GM12878 (cell line): ENCODE results near the gene CYTIP. TPM values are rescaled to one million over a fixed set of nuclear protein-coding genes. Genes with fewer than 3 reads are reported as not detected.

Experiments
- ATAC-seq: fragments of 200-7000 bp; cut with Tn5 transposase; 3 replicates; pipeline ENCODE4 v1.9.1; 2020; ENCODE audit warnings: mild to moderate bottlenecking, moderate library complexity
- BruUV-seq: library from RNA; stranded (reverse); fragments of 400-500 nt; replicated peaks from 2 replicates; lab custom pipeline; 2021; lab: Mats Ljungman, UMichigan
- CTCF ChIA-PET: fragments of 300-600 bp; sonication (Branson Sonifier 250); formaldehyde crosslinking; extraction: SDS; loops from one replicate; lab custom pipeline; 2021; ENCODE audit warnings: inconsistent platforms; lab: Yijun Ruan, JAX
- POLR2A ChIA-PET: fragments of 350-600 bp; formaldehyde crosslinking; extraction: SDS; loops from one replicate; lab custom pipeline; 2021; ENCODE audit warnings: inconsistent platforms; lab: Charles Lee
- RAD21 ChIA-PET: fragments of 300-600 bp; sonication (Branson Sonifier 250); formaldehyde crosslinking; loops from one replicate; lab custom pipeline; 2023; ENCODE audit warnings: antibody characterized with exemption; ENCODE audit not compliant: unreplicated experiment; lab: Charles Lee
- SMC1A ChIA-PET: fragments of 300-600 bp; sonication (Branson Sonifier 250); formaldehyde crosslinking; loops from one replicate; lab custom pipeline; 2023; ENCODE audit not compliant: unreplicated experiment, uncharacterized antibody; lab: Charles Lee
- DNase-seq: peaks from one replicate; pipeline ENCODE4 v3.0.0-alpha.2; 2011; ENCODE audit warnings: low read depth, low spot score
- FAIRE-seq: peaks from 3 replicates; lab custom pipeline; 2011; peaks lifted over from hg19 to GRCh38; lab: Jason Lieb, UNC
- H2AFZ ChIP-seq: 2 replicates; pipeline ENCODE4 v1.6.0; 2011; ENCODE audit warnings: low read depth, low read length, control low read depth; ENCODE audit not compliant: control insufficient read depth
- H3K27ac ChIP-seq: 2 replicates; pipeline ENCODE4 v1.5.1; 2011; ENCODE audit warnings: control low read depth; ENCODE audit not compliant: control insufficient read depth, insufficient read depth
- H3K27me3 ChIP-seq, 2 experiments: replicated peaks in 1 of 2; 2 replicates each; pipeline versions ENCODE4 v1.6.0 to v1.6.1; 2011; ENCODE audit warnings: low read length in 1 of 2; ENCODE audit not compliant: control insufficient read depth in 2 of 2, insufficient read depth in 2 of 2
- H3K36me3 ChIP-seq, 2 experiments: 2 replicates each; pipeline ENCODE4 v1.5.1; 2011; ENCODE audit warnings: low read length in 1 of 2; ENCODE audit not compliant: control insufficient read depth in 2 of 2, insufficient read depth in 2 of 2
- H3K4me1 ChIP-seq: 2 replicates; pipeline ENCODE4 v1.6.1; 2011; ENCODE audit warnings: mild to moderate bottlenecking, low read length, moderate library complexity, mixed read lengths; ENCODE audit not compliant: control insufficient read depth, insufficient read depth
- H3K4me2 ChIP-seq: 2 replicates; pipeline ENCODE4 v1.6.0; 2011; ENCODE audit warnings: control low read depth; ENCODE audit not compliant: control insufficient read depth, insufficient read depth
- H3K4me3 ChIP-seq: fragments of 200-600 bp; sonication (generic); 2 replicates; pipeline ENCODE4 v1.5.1; 2016
- H3K79me2 ChIP-seq: 2 replicates; pipeline ENCODE4 v1.6.0; 2011; ENCODE audit warnings: low read length; ENCODE audit not compliant: control insufficient read depth, insufficient read depth
- H3K9ac ChIP-seq: 2 replicates; pipeline ENCODE4 v1.8.0; 2011; ENCODE audit warnings: low read length, control low read depth, mixed read lengths; ENCODE audit not compliant: control insufficient read depth, insufficient read depth
- H3K9me3 ChIP-seq: replicated peaks from 3 replicates; pipeline ENCODE4 v1.5.1; 2011; ENCODE audit warnings: mild to moderate bottlenecking, low read length; ENCODE audit not compliant: control insufficient read depth, insufficient read depth
- H4K20me1 ChIP-seq: 2 replicates; pipeline ENCODE4 v1.6.0; 2011; ENCODE audit not compliant: control insufficient read depth, insufficient read depth
- IKZF2 ChIP-seq, 2 experiments: fragments of 450-650 bp; IDR thresholded peaks; 2 replicates each; pipeline ENCODE4 v1.6.1; 2017; ENCODE audit warnings: mild to moderate bottlenecking in 2 of 2, moderate library complexity in 2 of 2
- NR2C1 ChIP-seq: fragments of 450-650 bp; IDR thresholded peaks from 2 replicates; pipeline ENCODE4 v1.6.1; 2017; ENCODE audit warnings: antibody characterized with exemption, mild to moderate bottlenecking, moderate library complexity
- POLR2AphosphoS2 ChIP-seq: IDR thresholded peaks from 2 replicates; pipeline ENCODE4 v1.6.1; 2011; ENCODE audit warnings: low read depth, mild to moderate bottlenecking, low read length, improper control_type of control experiment, moderate library complexity
- POLR2AphosphoS5 ChIP-seq: IDR thresholded peaks from 2 replicates; pipeline ENCODE4 v1.6.1; 2011; ENCODE audit warnings: mild to moderate bottlenecking, low read length, inconsistent platforms
- RCOR1 ChIP-seq: conservative IDR thresholded peaks from 2 replicates; pipeline ENCODE4 v1.6.1; 2012; ENCODE audit warnings: low read depth, low read length, improper control_type of control experiment
- SUZ12 ChIP-seq: fragments of 200-600 bp; sonication (generic); IDR thresholded peaks from one replicate; pipeline ENCODE4 v1.6.1; 2018; ENCODE audit warnings: antibody characterized with exemption, mild to moderate bottlenecking; ENCODE audit not compliant: unreplicated experiment
- TCF7 ChIP-seq: IDR thresholded peaks from 2 replicates; pipeline ENCODE4 v1.6.1; 2014; ENCODE audit warnings: antibody characterized with exemption, borderline replicate concordance
- WGBS: methylation state at CpG from one replicate; pipeline ENCODE4 v1.1.6; 2016; ENCODE audit warnings: low lambda C conversion rate; ENCODE audit not compliant: insufficient replicate concordance, insufficient coverage; ENCODE audit errors: missing lambda C conversion rate; 5-methylcytosine and 5-hydroxymethylcytosine counted together
- in situ Hi-C: fragments of 300-500 bp; cut with MboI; formaldehyde crosslinking; loops from 9 replicates; pipeline ENCODE4 v1.14.3; 2018; ENCODE audit warnings: mixed read lengths
- intact Hi-C: fragments of 100-400 bp; cut with micrococcal nuclease; formaldehyde crosslinking; loops from one replicate; pipeline ENCODE4 v1.14.2; 2022; ENCODE audit not compliant: unreplicated experiment
- polyA plus RNA-seq, 11 experiments: library from polyadenylated mRNA; depleted of rRNA in 4 of 11; unstranded in 6 of 11; stranded (reverse) in 5 of 11; fragments of >200 nt; fragmentation: Nextera tagmentation in 4 of 11; fragmentation: Illumina TruSeq in 1 of 11; extraction: Ambion mirVana in 4 of 11; extraction: Trizol in 1 of 11; gene quantifications; 1 replicate in 1 of 11; 2 replicates in 10 of 11; pipeline versions ENCODE4 v1.2.1 to v1.2.3, GENCODE V29; 2011 to 2016; ENCODE audit warnings: inconsistent platforms in 2 of 11, missing spikeins in 2 of 11, low read depth in 1 of 11
- total RNA-seq, 4 experiments: library from RNA; depleted of rRNA in 3 of 4; stranded (reverse); fragments of >200 nt in 3 of 4; fragmentation: Illumina TruSeq in 1 of 4; extraction: Trizol in 1 of 4; gene quantifications; 2 replicates each; pipeline versions ENCODE4 v1.2.1 to v1.2.3, GENCODE V29; 2013 to 2021
- TF ChIP-seq, protein P1 (sequence below): fragments of 450-650 bp; IDR thresholded peaks from 2 replicates; pipeline ENCODE4 v1.6.1; 2017; ENCODE audit warnings: antibody characterized with exemption, mild to moderate bottlenecking, moderate library complexity
- TF ChIP-seq, protein P2 (sequence below): fragments of 450-650 bp; IDR thresholded peaks from 2 replicates; pipeline ENCODE4 v1.6.1; 2016; ENCODE audit warnings: mild to moderate bottlenecking, moderate library complexity, borderline replicate concordance
- TF ChIP-seq, protein P3 (sequence below): fragments of 450-650 bp; IDR thresholded peaks from 2 replicates; pipeline ENCODE4 v1.6.1; 2017; ENCODE audit warnings: mild to moderate bottlenecking

Gene CYTIP
- total and polyA plus RNA-seq, 10 of the 15 experiments (the other 5 are each of a cell fraction or from before 2014, with no cell fraction given) = 55.1 to 178 (median 73.4) TPM

DNA sequence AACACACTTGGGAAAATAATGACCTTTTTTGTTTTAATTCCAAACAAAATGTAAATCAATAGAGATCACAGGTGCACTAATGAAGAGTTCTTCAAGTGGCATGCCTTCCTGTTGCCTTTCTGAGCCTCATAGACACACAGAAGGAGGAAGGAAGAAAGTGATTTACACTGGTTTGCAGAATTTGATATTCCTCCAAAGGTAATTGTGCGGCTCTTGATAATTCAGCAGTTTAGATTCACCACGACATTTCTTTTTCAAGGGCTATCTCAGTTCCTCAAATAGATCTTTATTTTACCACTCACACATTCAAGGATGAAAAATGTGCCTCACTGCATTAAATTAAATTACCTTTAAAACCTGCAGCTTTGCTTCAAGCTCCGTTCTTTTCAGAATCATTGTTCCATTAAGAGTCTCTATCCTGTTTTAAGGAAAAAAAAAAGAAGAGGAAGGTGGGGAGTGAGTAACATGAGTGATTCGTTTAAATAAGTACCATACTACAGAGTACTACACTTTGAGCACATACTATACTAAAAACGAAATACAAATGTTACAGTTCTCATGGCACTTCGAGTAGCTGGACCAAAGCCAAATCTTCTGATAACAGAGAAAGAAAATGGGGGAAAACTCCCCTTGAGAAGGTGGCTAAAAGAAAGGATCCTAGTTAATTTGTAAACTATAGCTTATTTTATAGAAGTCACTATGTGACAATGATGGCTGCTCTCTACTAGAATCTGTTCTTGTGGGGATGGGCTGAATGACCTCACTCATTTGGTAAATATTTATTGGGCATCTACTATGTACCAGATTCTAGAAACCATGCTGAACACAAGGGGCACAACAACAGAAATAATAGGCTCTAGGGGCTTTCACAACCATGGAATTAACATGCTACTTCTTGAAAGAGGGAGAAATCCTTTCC, 16.6 kb downstream of the CYTIP start (continued):
- TF ChIP-seq SUZ12 (no peak), IKZF2 (IDR thresholded peaks at IDR 0.05) (no peak)
- TF ChIP-seq, protein P1, sequence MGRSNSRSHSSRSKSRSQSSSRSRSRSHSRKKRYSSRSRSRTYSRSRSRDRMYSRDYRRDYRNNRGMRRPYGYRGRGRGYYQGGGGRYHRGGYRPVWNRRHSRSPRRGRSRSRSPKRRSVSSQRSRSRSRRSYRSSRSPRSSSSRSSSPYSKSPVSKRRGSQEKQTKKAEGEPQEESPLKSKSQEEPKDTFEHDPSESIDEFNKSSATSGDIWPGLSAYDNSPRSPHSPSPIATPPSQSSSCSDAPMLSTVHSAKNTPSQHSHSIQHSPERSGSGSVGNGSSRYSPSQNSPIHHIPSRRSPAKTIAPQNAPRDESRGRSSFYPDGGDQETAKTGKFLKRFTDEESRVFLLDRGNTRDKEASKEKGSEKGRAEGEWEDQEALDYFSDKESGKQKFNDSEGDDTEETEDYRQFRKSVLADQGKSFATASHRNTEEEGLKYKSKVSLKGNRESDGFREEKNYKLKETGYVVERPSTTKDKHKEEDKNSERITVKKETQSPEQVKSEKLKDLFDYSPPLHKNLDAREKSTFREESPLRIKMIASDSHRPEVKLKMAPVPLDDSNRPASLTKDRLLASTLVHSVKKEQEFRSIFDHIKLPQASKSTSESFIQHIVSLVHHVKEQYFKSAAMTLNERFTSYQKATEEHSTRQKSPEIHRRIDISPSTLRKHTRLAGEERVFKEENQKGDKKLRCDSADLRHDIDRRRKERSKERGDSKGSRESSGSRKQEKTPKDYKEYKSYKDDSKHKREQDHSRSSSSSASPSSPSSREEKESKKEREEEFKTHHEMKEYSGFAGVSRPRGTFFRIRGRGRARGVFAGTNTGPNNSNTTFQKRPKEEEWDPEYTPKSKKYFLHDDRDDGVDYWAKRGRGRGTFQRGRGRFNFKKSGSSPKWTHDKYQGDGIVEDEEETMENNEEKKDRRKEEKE = no peak

DNA sequence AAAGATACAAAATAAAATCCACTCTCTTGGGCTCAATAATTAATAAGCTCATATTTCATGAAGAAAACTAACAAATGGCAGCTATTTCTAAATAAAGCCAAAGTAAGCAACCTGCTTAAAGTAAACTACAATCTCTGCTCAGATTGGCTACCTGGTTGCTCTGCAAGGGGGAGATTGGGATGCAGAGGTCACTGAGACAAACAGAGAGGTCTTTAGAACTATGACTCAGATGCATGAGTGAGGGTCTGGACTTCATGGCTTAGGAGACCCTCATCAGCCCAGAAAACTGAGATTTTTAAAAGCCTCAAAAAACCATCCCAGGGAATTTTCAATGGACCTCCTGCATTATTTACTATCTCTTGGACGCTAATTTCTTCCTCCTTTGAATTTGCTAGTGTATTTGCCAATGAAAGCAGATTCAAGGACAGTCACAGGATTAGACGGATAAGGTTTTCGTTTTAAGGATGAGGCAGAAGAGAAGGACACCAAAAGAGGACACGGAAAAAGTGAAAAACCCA, 17.4 kb downstream of the CYTIP start:
- Histone ChIP-seq H3K9me3 (peaks cover 20% of the 10 kb centered on the region), H3K4me3 (no peak overlapping the region), H3K9ac (no peak overlapping the region), H3K27ac (no peak overlapping the region), H4K20me1 (no peaks in the 10 kb centered on the region), H3K4me2 (no peak overlapping the region), H3K27me3 (no peaks in the 10 kb centered on the region), H3K36me3 (peaks cover 20 to 67% of the 10 kb centered on the region in 2 experiments), H2AFZ (no peak overlapping the region), H3K79me2 (peaks cover 35% of the 10 kb centered on the region), H3K4me1 (no peaks in the 10 kb centered on the region; the same call in 1 of the 2 replicates)
- ChIA-PET RAD21 (interaction anchor here (1.1 to 1.3 kb wide), 3 partner anchors 9 to 14 kb away, joined by 3 to 4 read pairs (median 4); no protein-coding TSS in a partner anchor), CTCF (interaction anchor here (0.9 to 1.3 kb wide), 5 partner anchors 13 to 123 kb away, joined by 3 read pairs; partner anchors contain the start of gene CYTIP), SMC1A (interaction anchor here (0.7 to 10.7 kb wide), 4 partner anchors 9 to 13 kb away, joined by 3 to 218 read pairs (median 4); no protein-coding TSS in a partner anchor), POLR2A (interaction anchor here (1.1 kb wide), 1 partner anchor 10 kb away, joined by 3 read pairs; no protein-coding TSS in a partner anchor)
- 94% methylated on average over 4 of the region's 4 CpGs for WGBS
- in situ Hi-C loops (no loop called here), intact Hi-C loops (no loop called here)
- FAIRE-seq (no peak), DNase-seq (no peak), ATAC-seq (no peak)
- BruUV-seq = no TSS peak
- TF ChIP-seq IKZF2 (IDR thresholded peaks at IDR 0.05) = no peak
- TF ChIP-seq, protein P2, sequence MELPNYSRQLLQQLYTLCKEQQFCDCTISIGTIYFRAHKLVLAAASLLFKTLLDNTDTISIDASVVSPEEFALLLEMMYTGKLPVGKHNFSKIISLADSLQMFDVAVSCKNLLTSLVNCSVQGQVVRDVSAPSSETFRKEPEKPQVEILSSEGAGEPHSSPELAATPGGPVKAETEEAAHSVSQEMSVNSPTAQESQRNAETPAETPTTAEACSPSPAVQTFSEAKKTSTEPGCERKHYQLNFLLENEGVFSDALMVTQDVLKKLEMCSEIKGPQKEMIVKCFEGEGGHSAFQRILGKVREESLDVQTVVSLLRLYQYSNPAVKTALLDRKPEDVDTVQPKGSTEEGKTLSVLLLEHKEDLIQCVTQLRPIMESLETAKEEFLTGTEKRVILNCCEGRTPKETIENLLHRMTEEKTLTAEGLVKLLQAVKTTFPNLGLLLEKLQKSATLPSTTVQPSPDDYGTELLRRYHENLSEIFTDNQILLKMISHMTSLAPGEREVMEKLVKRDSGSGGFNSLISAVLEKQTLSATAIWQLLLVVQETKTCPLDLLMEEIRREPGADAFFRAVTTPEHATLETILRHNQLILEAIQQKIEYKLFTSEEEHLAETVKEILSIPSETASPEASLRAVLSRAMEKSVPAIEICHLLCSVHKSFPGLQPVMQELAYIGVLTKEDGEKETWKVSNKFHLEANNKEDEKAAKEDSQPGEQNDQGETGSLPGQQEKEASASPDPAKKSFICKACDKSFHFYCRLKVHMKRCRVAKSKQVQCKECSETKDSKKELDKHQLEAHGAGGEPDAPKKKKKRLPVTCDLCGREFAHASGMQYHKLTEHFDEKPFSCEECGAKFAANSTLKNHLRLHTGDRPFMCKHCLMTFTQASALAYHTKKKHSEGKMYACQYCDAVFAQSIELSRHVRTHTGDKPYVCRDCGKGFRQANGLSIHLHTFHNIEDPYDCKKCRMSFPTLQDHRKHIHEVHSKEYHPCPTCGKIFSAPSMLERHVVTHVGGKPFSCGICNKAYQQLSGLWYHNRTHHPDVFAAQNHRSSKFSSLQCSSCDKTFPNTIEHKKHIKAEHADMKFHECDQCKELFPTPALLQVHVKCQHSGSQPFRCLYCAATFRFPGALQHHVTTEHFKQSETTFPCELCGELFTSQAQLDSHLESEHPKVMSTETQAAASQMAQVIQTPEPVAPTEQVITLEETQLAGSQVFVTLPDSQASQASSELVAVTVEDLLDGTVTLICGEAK = no peak
- TF ChIP-seq TCF7 = no peak
- TF ChIP-seq NR2C1 = no peak
- TF ChIP-seq, protein P3, sequence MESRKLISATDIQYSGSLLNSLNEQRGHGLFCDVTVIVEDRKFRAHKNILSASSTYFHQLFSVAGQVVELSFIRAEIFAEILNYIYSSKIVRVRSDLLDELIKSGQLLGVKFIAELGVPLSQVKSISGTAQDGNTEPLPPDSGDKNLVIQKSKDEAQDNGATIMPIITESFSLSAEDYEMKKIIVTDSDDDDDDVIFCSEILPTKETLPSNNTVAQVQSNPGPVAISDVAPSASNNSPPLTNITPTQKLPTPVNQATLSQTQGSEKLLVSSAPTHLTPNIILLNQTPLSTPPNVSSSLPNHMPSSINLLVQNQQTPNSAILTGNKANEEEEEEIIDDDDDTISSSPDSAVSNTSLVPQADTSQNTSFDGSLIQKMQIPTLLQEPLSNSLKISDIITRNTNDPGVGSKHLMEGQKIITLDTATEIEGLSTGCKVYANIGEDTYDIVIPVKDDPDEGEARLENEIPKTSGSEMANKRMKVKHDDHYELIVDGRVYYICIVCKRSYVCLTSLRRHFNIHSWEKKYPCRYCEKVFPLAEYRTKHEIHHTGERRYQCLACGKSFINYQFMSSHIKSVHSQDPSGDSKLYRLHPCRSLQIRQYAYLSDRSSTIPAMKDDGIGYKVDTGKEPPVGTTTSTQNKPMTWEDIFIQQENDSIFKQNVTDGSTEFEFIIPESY = no peak
- TF ChIP-seq POLR2AphosphoS2 = 0 out of 2 replicates have a peak, but pooled peaks have one; percentile 35
- no peak for TF ChIP-seq RCOR1
- peak; percentile 60 for TF ChIP-seq POLR2AphosphoS5
